ENCODE data around the gene NSMF.
"Not testable (repeated sequence)": the region's sequence is repeated elsewhere in the genome, so short reads cannot be mapped to it uniquely, and the experiment has no call there.

The NSMF gene

GRCh38 chr9:137457406-137458193 is 1.5 kb downstream of the NSMF start:
- no peak for DNase-seq

DNA sequence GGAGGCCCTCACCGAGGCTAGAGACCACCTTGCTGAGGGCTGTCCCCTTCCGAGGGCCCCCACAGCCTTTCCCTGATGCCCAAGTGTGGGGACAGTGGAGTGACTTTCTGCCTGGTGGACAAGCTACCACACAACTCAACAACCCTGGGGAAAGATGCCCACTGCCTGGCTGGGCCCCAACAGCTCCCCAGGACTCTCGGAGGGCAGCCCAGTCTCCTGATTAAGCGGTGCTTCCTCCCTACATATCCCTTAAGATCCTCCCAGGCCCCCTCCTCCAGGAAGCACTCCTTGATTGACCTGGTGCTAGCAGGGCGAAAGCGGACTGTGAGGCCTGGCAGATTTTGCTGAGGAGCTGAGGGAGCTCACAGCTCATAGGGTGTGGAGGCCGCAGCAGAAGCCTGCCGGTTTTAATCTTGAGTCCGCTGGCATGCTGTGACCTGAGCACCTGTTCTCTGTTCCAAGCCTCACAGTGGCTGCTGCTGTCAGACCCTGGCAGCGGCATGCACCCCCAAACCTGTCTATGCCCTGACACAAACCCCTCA is 2.2 kb downstream of the NSMF start:
- no peak for DNase-seq

DNA sequence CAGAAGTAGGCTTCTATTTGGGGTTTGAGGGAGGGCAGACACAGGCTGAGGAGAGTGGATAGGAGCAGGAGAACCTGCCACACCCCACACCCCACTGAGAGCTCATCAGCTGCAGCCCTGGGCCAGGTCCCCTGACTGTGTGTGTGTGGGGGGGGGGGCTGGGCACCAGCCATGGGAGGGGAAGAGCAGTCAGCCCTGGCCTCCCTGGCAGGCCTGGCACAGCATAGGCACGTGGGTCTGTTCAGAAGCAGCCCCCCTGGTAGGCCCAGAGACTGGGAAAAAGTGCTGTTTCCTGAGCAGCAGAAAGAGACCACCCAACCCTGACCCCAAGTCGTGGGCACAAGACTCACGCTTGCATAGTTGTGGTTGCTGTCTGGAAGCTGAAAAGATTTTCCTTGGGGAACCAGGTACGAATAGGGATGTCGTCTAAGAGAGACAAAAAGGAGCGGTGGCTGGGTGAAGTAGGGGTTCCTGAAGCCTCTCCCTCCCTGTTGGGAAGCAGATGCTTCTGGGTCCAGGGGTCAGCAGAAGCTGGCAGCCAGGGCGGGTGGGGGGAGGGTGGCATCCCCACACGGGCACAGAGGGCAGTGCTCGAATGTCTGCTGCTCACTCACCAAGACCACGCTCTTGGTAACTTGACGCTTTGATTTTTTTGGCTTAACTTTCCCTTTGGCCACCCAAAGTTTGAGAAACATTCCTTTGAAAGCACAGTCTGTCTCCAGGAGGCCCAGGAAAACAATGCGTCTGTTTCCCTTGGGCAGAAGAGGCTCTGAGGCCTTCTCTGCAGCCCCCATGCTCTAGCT is 2.9 kb downstream of the NSMF start:
- no peak for DNase-seq

GRCh38 chr9:137455359-137455991 is 3.7 kb downstream of the NSMF start:
- DNase-seq = no peak

GRCh38 chr9:137454597-137455358 is 4.4 kb downstream of the NSMF start:
- DNase-seq = no peak

GRCh38 chr9:137454145-137454596 is 5.0 kb downstream of the NSMF start:
- DNase-seq = no peak

DNA sequence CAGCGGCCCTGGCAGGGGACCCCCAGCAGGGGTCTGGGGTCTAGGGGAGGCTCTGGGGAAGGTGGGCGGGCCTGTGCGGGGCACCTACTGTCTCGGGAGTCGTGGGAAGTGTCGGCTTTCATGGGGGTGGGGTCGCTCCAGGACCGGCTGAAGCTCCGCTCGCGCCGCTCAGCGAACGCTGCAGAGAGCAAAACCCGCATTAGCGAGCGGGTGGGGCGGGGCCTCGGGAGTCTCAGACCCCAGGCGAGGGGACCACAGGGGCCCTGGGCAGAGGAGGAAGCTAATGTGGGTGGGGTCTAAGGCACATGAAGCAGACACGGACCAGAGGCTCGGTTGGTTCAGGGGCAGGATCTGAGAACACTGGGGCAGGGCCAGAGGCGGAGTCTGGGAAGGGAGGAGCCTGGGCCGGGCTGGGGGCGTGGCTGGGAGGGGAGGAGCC is 5.5 kb downstream of the NSMF start:
- DNase-seq = peak; percentile 13

- no peak for DNase-seq
These were observed 6.1 kb downstream of the NSMF start for GRCh38 chr9:137452761-137453642.

DNA sequence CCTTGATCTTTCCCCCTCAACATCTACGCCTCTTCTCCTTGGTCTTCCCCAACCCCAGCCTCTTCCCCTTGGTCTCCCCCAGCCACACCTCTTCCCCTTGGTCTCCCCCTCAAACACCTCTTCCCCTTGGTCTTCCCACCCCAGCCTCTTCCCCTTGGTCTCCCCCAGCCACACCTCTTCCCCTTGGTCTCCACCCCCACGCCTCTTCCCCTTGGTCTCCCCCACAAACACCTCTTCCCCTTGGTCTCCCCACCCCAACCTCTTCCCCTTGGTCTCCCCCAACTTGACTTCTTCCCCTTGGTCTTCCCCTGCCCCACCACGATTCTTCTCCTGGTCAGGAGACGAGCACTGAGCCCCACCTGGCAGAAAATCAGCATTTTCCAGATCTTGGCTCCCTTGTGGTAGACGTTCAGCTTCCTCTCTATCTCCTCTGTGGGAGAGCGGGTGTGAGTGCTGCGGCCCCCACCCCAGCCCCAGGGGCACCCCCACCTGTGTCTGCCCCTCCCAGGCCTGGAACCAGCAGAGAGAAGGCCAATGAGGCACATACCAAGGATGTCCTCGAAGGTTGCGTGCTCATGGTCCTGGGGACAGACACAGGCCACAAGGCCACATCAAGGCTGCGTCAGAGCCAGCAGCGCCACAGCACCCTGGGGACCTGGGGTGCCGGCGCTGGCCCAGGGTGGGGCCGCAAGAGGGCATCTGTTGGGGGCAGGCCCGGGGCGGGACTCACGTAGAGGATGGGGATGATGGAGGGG is 7.0 kb downstream of the NSMF start:
- no peak for DNase-seq

DNA sequence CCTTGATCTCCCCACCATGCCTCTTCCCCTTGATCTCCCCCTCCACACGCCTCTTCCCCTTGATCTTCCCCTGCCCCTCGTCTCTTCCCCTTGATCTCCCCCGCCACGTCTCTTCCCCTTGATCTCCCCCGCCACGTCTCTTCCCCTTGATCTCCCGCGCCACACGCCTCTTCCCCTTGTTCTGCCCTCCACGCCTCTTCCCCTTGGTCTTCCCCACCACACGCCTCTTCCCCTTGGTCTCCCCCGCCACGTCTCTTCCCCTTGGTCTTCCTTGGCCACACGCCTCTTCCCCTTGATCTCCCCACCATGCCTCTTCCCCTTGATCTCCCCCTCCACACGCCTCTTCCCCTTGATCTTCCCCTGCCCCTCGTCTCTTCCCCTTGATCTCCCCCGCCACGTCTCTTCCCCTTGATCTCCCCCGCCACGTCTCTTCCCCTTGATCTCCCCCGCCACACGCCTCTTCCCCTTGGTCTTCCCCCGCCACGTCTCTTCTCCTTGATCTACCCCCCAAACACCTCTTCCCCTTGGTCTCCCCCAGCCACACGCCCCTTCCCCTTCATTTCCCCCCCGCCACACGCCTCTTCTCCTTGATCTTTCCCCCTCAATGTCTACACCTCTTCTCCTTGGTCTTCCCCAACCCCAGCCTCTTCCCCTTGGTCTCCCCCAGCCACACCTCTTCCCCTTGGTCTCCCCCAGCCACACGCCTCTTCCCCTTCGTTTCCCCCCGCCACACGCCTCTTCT is 7.7 kb downstream of the NSMF start:
- not testable (repeated sequence) for DNase-seq

- not testable (repeated sequence) for DNase-seq
These were observed 8.5 kb downstream of the NSMF start for GRCh38 chr9:137450539-137451222.

DNA sequence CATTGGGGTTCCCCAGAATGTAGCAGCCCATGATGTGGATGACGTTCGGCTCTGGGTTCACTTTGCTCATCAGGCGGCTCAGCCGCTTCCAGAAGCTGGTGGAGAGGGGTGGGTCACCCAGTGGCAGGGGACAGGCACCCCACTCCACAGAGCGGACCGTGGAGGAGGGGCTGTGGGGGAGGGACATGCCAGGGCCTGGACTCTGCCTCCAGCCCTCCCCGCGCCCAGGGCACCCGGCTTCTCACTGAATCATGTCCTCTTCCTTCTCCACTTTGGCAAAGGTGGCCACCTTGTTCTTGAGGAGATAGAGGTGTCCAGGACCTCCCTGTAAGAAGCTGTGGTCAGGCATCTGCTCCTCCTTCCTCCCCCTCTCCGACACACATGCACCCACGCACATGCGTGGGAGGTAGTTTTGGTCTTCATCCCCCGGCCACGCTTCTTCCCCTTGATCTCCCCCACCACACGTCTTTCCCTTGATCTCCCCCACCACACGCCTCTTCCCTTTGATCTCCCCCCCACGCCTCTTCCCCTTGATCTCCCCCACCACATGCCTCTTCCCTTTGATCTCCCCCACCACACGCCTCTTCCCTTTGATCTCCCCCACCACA is 9.1 kb downstream of the NSMF start:
- DNase-seq = no peak

GRCh38 chr9:137449081-137449844 is 9.9 kb downstream of the NSMF start:
- DNase-seq = no peak

- no peak for DNase-seq
These were observed 10.6 kb downstream of the NSMF start for GRCh38 chr9:137448602-137448962.

GRCh38 chr9:137447722-137448601 is 11.2 kb downstream of the NSMF start:
- no peak for DNase-seq

- no peak for DNase-seq
These were observed 12.2 kb downstream of the NSMF start for GRCh38 chr9:137446851-137447471.

All from HCEC 1CT (cell line).